Stimulated activated CD4-positive, alpha-beta T cell treated with anti-CD3 and anti-CD28 coated beads, Interleukin-4, amount 100 ng/mL, for 24 hours (primary cell): ENCODE results near the gene GHRH.

Source experiments
- DNase-seq: peaks from one replicate; pipeline ENCODE4 v3.0.0-alpha.2; 2020

GHRH gene

DNA sequence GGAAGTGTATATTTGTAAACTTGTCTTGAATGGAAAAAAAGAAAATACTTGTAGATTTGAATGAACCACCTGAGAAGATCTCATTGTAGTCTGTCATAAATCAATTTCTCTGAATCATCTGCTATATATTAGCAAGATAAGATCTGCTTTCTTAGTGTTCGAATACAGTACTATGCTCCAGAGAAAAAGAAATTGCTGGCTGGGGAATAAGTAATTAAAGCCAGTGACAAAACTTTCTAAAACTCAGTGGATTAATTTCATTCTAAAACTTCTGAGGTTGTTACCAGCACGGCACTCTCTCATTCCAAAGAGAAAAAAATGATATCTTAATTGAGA, 59.8 kb downstream of the GHRH start:
- DNase-seq = no peak
